ENCODE data around the gene TLCD2.
"Not testable (repeated sequence)": the region's sequence is repeated elsewhere in the genome, so short reads cannot be mapped to it uniquely, and the experiment has no call there.

TLCD2 gene

DNA sequence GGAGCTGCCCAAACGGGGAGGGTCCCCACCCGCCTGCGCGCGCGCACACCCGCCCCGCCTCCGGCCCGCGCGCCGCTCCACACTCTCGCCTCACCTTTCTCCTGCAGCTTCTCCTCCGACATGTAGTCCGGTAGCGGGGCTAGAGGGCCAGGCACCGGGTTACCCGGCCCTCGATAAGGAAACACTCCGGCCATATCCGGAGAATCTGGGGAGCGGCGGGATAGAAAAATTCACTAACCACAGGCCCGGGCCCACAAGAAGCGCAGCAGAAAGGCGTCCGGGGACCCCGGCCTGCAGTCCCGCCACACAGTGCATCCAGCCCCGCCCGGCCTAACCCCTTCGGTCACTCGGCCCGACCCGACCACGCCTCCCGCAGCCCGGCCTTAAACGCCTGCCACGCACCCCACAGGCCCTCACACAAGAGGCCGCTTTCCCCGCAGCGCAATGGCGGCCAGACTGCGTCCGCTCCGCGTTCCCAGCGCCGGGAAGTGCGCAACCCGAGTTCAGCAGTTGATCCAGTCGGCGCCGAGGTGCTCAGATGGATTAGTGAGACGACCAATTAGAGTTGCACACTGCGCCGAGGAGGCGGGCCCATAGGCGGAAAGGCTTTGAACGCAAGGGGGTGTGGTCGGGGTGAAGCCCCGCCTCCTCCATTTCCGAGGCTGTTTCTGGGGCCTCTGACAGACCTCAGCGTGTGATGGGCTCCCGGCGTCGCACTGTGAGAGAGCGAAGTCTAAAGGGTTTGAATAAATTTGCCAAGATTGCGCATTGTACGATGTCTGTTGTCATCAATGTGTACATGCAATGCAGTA, 25.6 kb downstream of the TLCD2 start, which contains the start of gene PRPF8:
Gene PRPF8, minus strand, starts transcription at position 490 of the 812 bp plus-strand sequence. Its CDS starts 296 bp downstream, at position 194.
- no peak for FAIRE-seq

DNA sequence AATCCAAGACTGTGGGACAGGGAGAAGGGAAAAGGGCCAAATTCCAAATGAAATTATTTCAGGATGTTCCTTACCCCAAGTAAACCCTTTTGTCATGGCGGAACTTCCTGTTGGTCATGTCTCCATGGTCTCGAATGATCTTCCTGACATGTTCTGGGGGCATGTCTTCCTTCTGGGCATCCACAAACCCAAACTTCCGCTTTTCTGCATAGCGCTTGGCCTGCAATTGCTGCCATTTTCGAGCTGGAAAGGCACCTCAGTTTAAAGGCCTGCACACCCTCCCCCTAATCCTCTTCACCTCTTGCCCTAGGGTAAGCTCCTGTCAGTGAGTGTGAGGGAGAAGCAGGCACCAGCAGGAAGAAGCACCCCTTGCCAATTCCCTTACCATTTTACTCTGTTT, 26.7 kb downstream of the TLCD2 start:
- no peak for FAIRE-seq

GRCh38 chr17:1676401-1676800, 33.8 kb downstream of the TLCD2 start:
- FAIRE-seq, result no peak

GRCh38 chr17:1673041-1673785, 37.0 kb downstream of the TLCD2 start:
- FAIRE-seq, result no peak

- FAIRE-seq, result not testable (repeated sequence)
Observed at GRCh38 chr17:1663934-1664333, 46.2 kb downstream of the TLCD2 start.

DNA sequence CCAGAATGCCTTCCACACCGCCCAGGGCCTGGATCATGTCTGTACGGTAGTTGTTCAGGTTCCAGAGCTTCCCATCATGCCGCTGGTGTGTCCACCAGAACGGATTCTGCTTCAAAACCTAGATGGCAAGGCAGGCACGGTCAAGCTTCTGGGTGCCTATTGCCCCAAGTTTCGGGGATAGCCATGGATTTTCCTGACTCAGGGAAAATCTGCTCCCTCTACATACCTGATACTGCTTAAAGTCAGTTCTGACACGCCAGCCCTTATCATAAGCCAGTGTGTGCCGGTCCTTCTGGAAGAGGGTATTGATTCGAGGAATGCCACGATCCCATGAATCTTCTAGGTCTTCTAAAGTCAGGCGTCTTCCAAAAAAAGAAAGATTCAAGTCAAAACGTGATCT, 49.1 kb downstream of the TLCD2 start:
- no peak for FAIRE-seq

DNA sequence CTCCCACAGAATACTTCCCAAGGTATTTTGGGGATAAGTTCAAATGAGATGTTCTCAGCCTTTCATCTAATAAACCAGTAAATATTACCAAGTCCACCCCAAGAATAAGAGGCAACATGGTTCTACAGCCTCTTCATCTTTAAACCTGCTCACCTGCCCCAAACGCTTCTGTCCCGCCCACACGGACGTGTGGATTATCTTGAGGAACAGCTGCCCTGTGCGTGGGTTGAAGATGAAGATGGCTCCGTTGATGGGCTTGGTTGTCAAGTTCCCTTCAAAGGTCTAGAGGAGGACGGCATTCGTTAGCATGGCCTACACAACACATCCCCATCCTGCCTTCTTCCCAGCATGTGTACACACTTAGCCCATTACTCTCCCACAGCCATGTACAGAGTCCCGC, 52.1 kb downstream of the TLCD2 start:
- FAIRE-seq, result no peak

DNA sequence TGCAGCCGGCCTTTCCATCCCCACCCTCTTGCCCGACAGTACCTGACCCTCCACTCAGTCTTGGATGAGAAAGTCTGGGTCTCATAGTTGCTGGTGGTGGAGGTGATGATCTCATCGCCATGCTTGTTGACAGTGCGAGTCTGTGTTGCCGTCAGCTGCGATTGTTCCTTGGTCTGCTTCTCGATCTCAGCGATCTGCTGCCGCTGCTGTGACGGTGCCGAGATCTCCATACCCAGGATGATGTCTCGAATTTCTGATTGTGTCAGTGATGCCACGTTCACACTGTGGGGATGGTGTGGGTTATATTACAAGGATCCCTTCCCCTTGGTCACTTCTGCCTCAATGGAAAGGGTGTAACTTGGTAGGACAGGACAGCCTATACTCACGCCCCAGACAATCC, 56.4 kb downstream of the TLCD2 start:
- FAIRE-seq, result no peak

DNA sequence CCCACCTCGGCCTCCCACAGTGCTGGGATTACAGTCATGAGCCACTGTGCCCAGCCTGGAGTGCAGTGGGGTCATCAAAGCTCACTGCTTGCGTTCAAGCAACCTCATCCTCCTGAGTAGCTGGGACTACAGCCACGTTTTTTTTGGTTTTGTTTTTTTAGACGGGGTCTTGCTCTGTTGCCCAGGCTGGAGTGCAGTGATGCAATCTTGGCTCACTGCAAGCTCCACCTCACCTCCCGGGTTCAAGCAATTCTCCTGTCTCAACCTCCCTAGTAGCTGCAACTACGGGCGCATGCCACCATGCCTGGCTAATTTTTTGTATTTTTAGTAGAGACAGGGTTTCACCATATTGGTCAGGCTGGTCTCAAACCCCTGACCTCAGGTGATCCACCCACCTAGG, 57.4 kb downstream of the TLCD2 start:
- FAIRE-seq, result not testable (repeated sequence)

Data from colon (tissue), 2 donors.